Measurements from ENCODE around the gene AP1G2. TPM values are rescaled to one million over a fixed set of nuclear protein-coding genes. Genes with fewer than 3 reads are reported as not detected.

AP1G2 gene
- total RNA-seq, 1 donor from 2014 or later, result 6.7 TPM

DNA sequence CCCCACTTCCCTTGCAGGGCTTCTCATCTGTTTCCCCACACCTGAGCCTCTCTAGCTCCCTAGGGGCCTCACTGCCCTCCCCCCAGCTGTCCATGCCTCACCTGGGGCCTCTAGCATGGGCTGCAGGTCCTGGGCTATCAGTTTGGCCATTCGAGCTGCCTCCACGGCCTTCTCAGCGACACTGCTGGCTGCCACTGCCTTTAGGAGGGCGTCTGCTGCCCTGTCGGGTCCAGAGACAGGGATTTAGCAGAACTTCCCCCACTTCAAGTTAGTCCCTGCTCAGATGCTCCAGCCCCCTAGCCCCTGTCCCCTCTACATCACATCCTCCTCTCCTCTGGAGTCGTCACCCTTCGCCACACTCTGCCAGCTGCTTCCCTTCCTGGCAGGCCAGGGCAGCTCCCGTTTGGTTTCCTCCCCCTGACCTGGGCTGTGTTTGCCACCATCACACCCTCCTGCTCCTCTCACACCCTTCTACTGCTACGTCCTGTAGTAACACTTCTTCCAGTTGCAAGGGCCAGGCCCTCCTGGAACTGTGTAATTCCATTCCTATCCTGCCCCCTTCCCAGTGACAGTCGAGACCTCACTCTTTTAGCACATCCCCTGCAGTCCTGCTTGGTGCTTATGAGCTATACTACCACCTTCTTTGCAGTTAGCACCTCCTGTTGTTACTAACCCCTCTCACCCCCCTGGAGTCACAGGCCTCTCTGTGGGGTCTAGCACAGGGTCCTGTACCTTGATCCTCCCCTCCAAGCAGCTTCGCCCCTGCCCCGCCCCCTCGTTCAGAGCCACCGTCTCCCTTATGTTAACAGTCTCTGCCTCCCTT is 4.3 kb upstream of the AP1G2 start:
- DNase-seq (ENCODE audit: low read depth, low spot score), result no peak

DNA sequence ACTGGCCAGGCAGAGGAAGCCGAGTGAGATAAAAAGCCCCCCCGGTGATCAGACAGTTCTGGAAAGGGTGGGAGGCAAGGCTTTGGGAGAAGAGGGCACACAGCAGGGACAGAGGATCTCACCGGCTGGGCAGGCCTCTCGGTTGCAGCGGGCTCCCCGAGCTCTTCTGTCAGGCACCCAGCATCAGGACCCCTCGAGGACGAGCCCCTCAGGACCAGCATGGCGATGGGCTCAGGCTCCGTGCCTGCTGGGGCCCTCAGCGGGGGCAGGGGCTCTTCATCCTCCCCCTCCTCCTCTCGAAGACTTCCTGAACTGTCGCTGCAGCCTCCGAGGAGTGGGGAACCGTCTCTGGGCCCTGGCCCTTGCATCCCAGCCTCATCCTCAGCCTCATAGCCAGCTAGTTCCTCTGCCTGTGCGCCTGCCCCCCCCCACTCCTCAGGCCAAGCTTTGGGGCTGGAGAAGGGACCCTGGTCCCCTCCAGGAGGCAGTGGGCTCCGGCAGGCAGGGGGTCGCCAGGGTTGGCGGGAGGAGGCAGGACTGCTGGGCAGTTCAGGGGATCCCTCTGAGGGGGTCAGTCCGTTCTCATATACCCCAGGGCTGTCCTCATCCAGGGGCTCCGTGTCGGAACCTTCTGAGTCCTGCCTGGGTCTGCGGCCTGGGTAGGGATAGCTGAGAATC is 3.4 kb upstream of the AP1G2 start:
- no peak for DNase-seq (ENCODE audit: low read depth, low spot score)

DNA sequence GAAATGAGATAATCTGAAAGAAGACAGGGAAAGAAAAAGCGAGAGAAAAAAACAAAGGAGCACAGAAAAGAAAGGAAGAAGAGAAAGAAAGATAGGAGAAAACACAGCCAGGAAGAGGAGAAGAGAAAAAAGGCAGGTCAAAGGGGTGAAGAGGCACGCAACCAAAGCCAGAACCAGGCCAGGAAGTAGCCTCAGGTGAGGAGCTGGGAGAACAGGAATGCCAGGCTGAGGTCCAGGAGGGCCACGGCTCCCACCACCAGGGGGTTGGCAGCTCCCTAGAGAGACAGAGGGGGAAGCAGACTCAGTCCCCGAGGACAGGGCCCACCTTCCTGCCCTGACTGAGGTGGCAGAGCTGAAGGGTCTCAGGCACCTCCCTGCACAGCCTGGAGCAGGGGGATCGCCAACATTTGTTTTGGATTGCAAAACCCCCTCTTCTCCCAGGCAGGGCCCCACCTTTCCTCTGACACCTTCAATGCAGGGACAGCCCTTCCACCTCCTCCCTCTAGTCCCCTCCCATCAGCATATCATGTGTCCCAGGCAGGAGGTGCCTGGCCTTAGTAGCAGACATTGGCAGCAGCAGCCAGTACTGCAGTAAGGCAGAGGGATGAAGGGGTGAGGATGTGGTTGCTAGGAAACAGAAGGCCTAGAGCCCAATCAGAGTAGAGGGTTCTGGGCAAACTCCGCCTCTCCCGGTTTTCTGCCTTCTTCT is 2.0 kb upstream of the AP1G2 start:
- no peak for DNase-seq (ENCODE audit: low read depth, low spot score)

DNA sequence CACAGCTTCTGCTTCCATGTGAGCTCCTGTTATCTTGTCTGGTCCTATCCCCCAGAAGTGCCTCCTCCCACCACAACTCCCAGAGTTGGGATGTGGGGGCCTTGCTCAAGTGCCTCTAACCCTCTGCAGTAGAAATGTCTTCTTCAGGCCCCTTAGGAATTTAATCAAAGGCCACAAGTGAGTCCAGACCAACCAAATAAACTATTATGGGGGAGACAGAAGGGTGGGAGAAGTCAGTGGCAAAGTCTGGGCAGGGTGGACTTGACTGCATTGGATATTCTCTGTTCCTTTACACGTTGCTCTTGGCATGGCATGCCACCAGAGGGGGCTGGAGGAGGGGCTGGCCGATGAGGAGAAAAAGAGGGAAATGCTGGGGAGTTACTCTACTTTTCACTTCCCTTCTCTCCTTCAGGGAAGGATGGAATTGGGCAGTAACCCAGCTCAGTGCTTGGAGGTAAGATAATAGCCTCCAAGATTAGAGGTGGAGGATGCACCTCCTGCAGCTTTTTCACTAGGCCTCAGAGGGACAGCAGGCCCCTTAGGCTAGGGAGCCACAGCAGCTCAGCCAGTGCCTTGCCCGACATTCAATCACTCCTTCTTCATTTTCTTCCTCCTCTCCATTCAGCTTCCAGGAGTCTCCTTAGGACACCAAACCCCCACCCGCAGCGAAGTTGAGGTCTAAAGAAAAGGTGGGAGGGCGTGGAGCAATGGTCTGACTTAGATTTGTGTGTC is 1.2 kb upstream of the AP1G2 start:
- DNase-seq (ENCODE audit: low read depth, low spot score), result no peak

DNA sequence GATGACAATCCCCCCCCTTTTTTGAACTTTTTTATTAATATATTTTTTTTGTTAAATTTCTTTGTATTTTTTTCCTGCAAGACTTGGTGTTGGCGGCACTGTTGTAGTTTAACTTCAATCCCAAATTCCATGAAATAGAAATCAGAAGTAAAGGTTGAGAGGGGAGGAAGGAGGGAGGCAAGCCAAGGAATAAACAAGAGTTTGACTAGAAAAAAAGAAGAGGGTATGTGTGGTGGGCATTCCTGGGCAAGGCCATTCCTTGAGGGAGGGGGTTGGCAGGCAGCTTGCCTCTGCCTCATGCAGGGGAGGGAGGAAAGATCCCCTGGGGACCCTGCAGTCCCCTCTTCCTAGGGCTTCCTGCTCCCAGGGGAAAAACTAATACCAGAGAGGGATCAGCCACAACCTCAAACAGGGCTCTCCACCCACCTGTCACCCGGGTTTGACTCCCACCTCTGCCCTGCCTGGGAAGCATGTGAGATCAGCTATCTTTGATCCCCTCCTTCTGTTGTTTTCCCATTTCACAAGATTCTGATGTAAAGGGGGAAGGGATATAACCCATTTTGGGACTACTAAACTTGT is 519 bp upstream of the AP1G2 start:
- DNase-seq (ENCODE audit: low read depth, low spot score), result no peak

DNA sequence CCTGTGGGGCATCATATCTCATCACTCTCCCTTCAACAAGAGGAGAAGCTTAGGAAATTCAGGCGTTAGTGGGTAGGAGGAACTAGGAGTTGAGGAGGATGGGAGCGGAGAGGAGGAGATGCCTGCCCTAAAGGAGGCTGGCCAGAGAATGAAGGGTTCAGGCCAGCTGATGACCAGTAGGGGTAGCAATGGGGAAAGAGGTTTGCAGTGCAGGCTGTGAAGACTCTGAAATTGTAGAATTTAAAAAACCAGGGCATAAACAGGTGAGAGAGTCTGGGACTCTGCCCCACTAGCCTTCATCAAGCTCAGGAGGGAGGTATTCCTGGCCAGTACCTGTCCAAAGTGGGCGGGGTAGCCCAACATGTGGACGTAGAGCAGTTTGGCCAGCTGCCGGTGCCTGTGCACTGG is 809 bp downstream of the AP1G2 start:
- no peak for DNase-seq (ENCODE audit: low read depth, low spot score)

DNA sequence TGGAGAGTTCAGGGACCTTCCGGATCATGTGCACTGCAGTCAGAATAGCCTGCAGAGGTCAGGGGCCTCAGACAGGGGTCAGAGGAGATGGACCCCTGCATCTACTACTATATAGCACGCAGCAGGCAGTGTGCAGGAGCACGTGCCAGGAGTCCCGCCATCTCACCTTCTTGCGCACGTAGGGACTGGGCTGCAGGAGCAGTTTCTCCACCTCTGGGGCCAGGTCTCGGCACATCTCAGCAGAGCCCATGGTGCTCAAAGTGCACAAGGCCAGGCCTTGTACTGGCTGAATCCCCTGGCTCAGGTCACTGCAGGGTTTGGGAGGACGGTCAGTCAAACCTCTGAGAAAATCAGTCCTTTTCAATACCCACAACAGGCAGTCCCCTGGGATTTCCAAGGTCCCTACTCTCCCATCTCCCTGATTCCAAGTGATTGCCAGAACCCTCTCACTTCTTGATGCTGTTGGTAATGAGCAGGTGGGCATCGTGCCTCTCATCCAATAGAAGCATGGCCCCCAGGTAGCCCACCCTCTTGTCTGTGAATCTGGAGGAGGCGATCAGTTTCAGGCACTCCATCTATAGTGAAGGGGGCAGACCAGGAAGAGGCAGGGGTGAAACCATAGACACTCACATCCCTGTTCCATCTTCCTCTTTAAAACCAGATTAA is 1.3 kb downstream of the AP1G2 start:
- DNase-seq (ENCODE audit: low read depth, low spot score), result no peak

DNA sequence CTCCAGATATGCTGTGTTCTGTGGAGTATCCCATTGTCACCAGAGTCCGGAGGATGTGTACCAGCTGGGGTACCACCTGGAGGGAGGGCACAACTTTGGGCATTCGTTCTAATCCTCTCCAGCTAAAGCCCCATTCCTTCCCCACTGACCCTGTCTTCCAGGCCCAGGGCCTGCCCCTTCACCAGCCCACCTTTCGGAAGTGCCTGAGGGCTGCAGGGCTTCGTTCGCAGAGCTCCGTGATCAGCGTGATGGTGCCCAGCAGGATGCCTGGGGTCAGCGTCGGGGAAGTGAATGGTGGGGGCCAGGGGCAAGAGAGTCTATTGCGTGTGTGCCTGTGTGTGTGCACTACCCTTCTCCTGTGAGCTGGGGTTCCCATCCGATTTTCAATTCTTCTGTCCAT is 2.0 kb downstream of the AP1G2 start:
- DNase-seq (ENCODE audit: low read depth, low spot score), result no peak

DNA sequence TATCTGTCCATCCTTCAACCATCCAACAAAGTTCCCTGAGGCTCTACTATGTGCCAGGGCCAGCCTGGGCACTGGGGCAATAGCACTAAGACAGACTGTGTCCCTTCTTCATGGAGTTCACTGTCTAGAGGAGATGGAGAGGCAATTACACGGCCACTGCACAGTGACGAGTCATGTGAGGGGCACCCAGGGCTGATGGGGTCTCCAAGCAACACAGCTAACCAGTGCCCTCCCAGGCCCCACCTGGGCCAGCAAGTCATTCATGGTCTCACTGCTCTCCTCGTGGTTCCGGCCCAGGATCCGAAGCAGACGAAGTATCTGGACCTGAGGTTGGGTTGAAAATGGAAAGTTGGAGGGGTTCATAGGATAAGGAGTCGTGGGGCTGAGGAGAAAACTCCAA is 2.7 kb downstream of the AP1G2 start:
- DNase-seq (ENCODE audit: low read depth, low spot score), result no peak

DNA sequence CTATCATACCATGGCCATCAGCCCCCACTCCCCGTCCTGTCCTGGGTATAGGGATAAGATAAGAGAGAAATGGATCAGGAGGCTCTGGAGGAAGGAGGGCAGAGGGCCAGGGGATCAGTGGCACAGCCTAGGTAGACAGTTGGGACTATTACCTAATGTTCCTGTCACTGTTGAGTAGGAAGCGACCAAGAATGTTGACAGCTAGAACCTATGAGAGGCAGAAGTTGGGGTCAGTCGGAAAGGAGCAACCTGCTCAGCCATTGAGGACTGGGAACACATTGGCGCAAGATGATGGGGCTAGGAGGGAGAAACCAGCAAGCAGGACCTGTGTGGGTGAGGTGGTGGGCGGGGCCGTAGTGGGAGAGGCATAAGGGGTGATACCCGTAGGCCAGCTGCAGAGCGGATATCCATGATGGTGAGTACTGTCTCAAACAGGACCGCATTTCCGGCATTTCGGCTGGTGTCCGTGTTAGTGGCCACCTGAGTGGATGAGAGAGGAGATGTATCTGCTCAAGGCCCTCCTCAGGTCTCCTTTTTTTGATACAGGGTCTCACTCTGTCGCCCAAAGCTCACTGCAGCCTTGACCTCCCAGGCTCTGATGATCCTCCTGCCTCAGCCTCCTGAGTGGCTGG is 3.3 kb downstream of the AP1G2 start:
- no peak for DNase-seq (ENCODE audit: low read depth, low spot score)

DNA sequence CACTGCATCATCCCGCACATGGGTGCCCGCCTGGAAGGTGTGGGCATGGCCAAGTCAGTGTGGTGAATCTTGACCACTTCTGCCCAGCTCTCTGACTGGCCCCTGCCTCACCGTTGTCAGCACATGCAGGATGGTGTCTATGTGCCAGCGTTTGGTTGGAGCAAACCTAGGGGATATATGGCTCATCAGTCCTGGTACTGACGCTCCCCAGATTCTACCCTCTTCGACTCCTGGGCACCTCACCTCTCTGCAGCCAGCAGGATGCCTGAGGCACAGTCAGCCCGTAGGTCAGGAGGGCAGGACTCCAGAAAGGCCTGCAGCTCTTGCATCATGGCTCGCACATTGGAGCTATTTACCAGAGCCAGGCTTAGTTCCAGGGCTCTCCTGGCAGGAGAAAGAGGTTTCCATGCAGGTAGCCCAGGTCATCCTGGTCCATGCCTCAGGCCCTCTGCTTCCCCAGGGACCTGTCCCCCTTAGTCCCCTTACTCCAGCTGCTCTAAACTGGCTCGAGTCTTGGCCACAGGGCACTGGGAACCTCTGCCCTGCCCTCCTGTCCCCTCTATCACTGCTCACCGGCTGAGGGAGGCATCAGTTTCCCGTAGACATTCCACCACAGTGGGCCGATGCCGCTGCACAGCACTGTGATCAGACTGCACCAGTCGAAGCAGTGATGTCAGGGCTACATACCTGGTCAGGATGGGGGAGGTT is 4.0 kb downstream of the AP1G2 start:
- no peak for DNase-seq (ENCODE audit: low read depth, low spot score)

DNA sequence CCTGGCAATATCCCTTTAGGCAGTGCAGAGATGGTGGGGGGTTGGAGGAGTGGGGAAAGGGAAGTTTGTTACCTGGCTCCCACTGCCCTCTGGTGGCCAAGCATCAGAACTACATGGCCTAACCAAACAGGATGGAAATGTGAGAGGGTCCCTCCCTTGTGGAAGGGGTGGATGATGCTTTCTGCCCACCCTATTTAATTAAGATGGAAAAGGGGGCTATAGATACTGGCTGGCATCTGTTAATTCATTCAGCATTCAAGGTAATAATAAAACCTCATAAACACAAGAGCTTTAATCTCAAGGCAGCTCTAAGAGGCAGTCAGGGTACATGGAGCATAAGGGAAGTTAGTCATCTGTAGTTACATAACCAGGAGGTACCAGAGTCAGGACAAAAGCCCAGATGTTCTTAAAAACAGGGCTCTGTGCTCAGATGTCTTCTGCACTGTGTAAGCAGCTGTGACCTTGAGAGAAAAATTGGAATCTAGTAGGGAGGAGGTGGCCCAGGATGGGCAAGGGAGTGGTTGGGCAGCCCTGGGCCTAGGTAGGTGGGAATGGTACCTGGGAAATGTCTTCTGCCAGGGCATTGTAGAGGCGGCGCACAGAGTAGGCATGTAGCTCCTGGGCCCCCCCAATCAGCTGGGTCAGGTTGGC is 4.6 kb downstream of the AP1G2 start:
- no peak for DNase-seq (ENCODE audit: low read depth, low spot score)

DNA sequence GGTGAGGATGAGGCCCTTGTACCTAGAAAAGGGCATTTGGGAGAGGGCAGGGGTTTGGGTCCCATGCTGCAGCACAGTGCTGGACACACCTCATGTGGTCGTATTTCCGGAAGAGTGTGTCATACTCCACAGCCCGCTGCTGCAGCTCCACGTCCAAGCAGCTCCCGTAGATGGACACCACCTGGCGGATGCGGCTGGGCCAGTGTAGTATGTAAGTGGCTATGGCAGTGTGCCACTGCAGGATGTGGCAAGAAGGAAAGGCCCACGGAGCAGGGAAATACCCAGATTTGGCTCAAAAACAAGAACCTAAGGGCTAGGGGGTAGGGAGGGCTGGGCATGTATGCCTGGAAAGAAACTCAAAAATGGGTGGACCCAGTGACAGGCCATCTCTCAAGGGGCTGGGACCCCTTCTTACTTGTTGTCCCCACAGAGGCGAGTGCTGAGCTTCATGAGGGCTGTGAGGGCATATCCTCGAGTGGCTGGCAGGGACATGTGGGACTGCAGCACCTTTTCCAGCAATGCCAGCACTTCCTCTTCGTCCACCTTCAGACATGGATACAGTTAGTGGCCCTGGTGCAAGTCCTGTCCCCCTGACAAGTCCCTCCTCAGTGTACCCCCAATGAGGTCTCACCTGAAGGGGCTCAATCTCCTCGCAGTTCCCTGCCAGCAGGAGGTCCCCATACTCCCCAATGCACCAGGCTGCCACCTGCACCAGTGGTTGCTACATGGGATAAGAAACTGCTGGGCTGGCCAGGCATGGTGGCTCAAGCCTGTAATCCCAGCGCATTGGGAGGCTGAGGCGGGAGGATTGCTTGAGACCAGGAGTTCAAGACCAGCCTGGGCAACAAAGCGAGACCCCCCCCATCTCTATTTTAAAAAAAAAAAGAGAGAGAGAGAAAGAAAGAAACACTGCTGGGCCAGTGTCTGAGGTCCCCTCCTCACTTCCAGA is 5.4 kb downstream of the AP1G2 start:
- no peak for DNase-seq (ENCODE audit: low read depth, low spot score)

DNA sequence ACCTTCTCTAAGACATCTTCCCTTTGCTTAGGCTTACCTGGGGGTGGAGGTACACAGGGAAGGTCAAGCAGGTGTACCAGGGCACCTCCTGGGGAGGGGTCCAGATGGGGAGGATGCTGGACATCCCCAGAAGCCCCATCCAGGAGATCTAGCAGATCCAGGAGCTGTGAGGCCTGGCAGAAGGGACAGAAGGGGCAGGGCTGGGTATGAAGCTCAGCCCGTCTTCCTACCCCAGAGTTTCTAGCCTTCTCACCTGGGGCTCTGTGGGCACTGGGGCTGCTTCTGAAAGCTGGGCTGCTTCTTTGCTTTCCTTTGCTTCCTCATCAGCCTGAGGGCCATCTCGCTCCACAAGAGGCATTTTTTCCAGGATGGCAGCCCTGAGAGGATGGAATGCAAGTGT is 6.3 kb downstream of the AP1G2 start:
- DNase-seq (ENCODE audit: low read depth, low spot score), result no peak

DNA sequence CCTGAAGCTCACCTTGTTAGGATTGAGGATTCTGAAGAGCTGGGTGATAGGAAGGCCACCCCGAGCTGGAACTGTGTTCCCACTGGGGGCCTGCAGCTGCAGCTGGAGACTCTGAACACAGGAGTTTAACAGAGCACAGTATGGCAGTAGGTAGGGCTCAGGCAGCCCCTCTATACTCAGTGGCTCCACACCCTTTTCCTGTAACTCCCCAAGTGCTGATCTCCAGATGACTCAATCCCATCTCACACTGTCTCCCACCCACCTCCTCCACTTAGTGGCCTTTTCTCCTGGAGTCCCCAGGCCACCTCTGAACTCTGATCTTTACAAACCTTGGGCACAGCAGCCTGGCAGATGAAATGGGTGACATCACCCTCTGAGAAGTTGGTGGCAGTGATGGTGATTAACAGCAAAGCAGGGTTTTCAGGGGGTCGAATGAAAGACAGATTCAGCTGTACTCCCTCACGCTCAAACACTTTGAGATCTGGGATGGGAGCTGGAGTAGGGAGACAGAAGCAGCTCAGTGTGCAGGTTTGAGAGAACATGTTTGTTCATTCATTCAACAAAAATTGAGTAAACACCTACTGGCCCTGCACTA is 7.6 kb downstream of the AP1G2 start:
- no peak for DNase-seq (ENCODE audit: low read depth, low spot score)

DNA sequence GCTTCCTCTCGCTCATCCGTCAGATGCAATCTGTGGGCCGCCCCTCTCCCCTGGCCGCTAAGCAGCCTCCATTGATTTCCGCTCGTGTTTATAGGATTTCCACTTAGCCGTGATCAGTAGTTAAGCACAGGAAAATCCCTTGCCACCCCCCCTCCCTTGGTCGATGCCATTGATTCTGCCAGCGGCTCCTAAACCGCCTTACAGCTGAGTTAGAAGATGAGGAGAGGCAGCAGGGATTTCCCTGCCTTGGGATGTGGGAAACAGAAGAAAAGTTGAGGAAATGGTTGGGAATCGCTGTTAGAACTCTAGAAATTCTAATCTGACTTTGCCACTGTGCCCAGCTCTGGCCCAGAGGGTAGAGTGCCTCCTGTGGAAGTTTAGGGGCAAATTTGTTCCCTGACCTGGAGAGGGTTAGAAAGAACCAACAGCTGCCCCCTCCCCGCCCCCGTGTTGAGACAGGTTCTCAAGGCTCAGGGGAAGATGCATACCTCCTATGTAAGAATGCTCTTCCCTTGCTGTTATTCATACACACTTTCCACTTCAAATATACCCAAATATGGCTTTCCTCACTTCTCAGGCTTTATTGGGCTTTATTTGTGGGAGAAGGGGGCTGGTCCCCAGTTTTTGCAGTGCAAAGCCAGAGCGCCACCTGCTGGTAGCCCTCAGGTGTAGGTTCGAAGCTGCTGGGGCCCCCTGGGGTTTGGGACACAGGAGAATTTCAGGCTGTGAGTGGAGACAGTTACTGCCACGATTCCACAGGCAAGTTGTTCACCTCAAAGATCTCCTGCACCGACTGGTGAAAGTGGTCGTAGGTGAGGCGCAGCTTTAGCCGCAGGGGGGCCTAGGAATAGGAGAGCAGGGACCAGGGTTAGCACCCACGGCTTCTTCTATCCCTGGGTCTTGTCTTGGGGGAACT is 8.3 kb downstream of the AP1G2 start:
- DNase-seq (ENCODE audit: low read depth, low spot score), result no peak
